ENCODE data around the gene KHNYN. TPM values are rescaled to one million over a fixed set of nuclear protein-coding genes. Genes with fewer than 3 reads are reported as not detected.

Gene KHNYN
- total RNA-seq, result 66.7 and 68.0 TPM in 2 replicates

GRCh38 chr14:24429395-24430142 lies at the start of gene KHNYN, which contains the start of gene CBLN3:
KHNYN (plus strand) TSS chr14:24429954; CDS start chr14:24430731, 777 bp downstream.
CBLN3 (minus strand) TSS chr14:24429668; CDS start chr14:24429054, 614 bp downstream.

GRCh38 chr14:24398653-24399446 lies 30.9 kb upstream of the KHNYN start, which contains the start of gene NYNRIN:
NYNRIN (plus strand) TSS chr14:24399003; CDS start chr14:24399247, 244 bp downstream.

GRCh38 chr14:24442240-24443052 lies 12.7 kb downstream of the KHNYN start, which contains the start of gene SDR39U1:
SDR39U1 (minus strand) TSS chr14:24442776; CDS start chr14:24442769, 7 bp downstream.

Other genes with a start within 250 kb of the KHNYN start
- gene IPO4, start 241.1 kb upstream of the KHNYN start, total RNA-seq, result 42.3 and 84.2 TPM in 2 replicates
- gene TM9SF1, start 234.5 kb upstream of the KHNYN start, total RNA-seq, result 102 and 113 TPM in 2 replicates
- gene TSSK4, start 224.3 kb upstream of the KHNYN start, total RNA-seq, result 0.07 and 0.53 TPM in 2 replicates
- 21.8 and 24.1 TPM in 2 replicates for gene CHMP4A, start 216.5 kb upstream of the KHNYN start, total RNA-seq
- gene MDP1, start 213.9 kb upstream of the KHNYN start, total RNA-seq, result 14.8 and 15.4 TPM in 2 replicates
- 122 and 125 TPM in 2 replicates for gene NEDD8, start 197.6 kb upstream of the KHNYN start, total RNA-seq
- 88.9 and 107 TPM in 2 replicates for gene GMPR2, start 197.0 kb upstream of the KHNYN start, total RNA-seq
- gene TINF2, start 187.3 kb upstream of the KHNYN start, total RNA-seq, result 55.0 and 55.8 TPM in 2 replicates
- 0.65 and 1.5 TPM in 2 replicates for gene TGM1, start 166.8 kb upstream of the KHNYN start, total RNA-seq
- 22.6 and 33.2 TPM in 2 replicates for gene RABGGTA, start 158.4 kb upstream of the KHNYN start, total RNA-seq
- gene DHRS1, start 130.2 kb upstream of the KHNYN start, total RNA-seq, result 12.9 and 29.0 TPM in 2 replicates
- 21.2 and 28.0 TPM in 2 replicates for gene NOP9, start 130.1 kb upstream of the KHNYN start, total RNA-seq
- gene CIDEB, start 122.0 kb upstream of the KHNYN start, total RNA-seq, result 1.6 and 2.3 TPM in 2 replicates
- 3.0 and 4.8 TPM in 2 replicates for gene LTB4R2, start 119.8 kb upstream of the KHNYN start, total RNA-seq
- gene LTB4R, start 118.5 kb upstream of the KHNYN start, total RNA-seq, result 1.9 and 2.7 TPM in 2 replicates
- 3.3 and 4.9 TPM in 2 replicates for gene ADCY4, start 94.9 kb upstream of the KHNYN start, total RNA-seq
- gene RIPK3, start 90.0 kb upstream of the KHNYN start, total RNA-seq, result 0.26 TPM in 1 of 2 replicates, not detected in the other
- 56.5 and 76.4 TPM in 2 replicates for gene NFATC4, start 61.8 kb upstream of the KHNYN start, total RNA-seq
- 6.9 and 16.7 TPM in 2 replicates for gene NYNRIN, start 31.0 kb upstream of the KHNYN start, total RNA-seq
- gene CBLN3, start 286 bp upstream of the KHNYN start, total RNA-seq, result 3.5 and 4.2 TPM in 2 replicates
- gene SDR39U1, start 12.8 kb downstream of the KHNYN start, total RNA-seq, result 10.2 and 11.8 TPM in 2 replicates
- not detected in 2 replicates for gene CMA1, start 78.3 kb downstream of the KHNYN start, total RNA-seq
- not detected in 2 replicates for gene CTSG, start 146.3 kb downstream of the KHNYN start, total RNA-seq
- not detected in 2 replicates for gene GZMH, start 179.7 kb downstream of the KHNYN start, total RNA-seq
- gene GZMB, start 204.2 kb downstream of the KHNYN start, total RNA-seq, result not detected in 2 replicates